ENCODE measurements around the gene GGCT.
A peak's percentile ranks its signal among the peaks of the same experiment; 100 is the strongest.

GGCT gene

GRCh38 chr7:30470771-30471170 is 33.9 kb downstream of the GGCT start:
- no peak overlapping the region for H3K4me3 ChIP-seq (ENCODE audit: low read depth, low read length)
- no peak for TF ChIP-seq CTCF (IDR thresholded peaks at IDR 0.05; ENCODE audit: low read depth, low read length)
- DNase-seq: no peak
- H3K9me3 ChIP-seq (ENCODE audit: severe bottlenecking): no peaks in the 10 kb centered on the region
- H3K27me3 ChIP-seq (ENCODE audit: insufficient read depth, low read depth, severe bottlenecking): no peaks in the 10 kb centered on the region
- H3K36me3 ChIP-seq: no peaks in the 10 kb centered on the region
- peak overlapping the region; percentile 89 for H3K27ac ChIP-seq

GRCh38 chr7:30470163-30470770 is 34.4 kb downstream of the GGCT start:
- no peaks in the 10 kb centered on the region for H3K27me3 ChIP-seq (ENCODE audit: insufficient read depth, low read depth, severe bottlenecking)
- H3K4me3 ChIP-seq (ENCODE audit: low read depth, low read length): peak overlapping the region; percentile 37
- no peak for TF ChIP-seq CTCF (IDR thresholded peaks at IDR 0.05; ENCODE audit: low read depth, low read length)
- H3K36me3 ChIP-seq: no peaks in the 10 kb centered on the region
- H3K27ac ChIP-seq: peak overlapping the region; percentile 89
- peak; percentile 93 for DNase-seq
- H3K9me3 ChIP-seq (ENCODE audit: severe bottlenecking): no peaks in the 10 kb centered on the region

GRCh38 chr7:30469303-30469702 is 35.3 kb downstream of the GGCT start:
- Histone ChIP-seq H3K27ac (peak overlapping the region; percentile 89), H3K36me3 (no peaks in the 10 kb centered on the region), H3K4me3 (ENCODE audit: low read depth, low read length) (peak overlapping the region; percentile 37; the same call in 1 of the 2 replicates), H3K9me3 (ENCODE audit: severe bottlenecking) (no peaks in the 10 kb centered on the region), H3K27me3 (ENCODE audit: insufficient read depth, low read depth, severe bottlenecking) (no peaks in the 10 kb centered on the region)
- peak; percentile 45; the same call in 1 of the 2 replicates for TF ChIP-seq CTCF (IDR thresholded peaks at IDR 0.05; ENCODE audit: low read depth, low read length)
- DNase-seq: peak; percentile 80

GRCh38 chr7:30468791-30469190 is 35.8 kb downstream of the GGCT start:
- H3K36me3 ChIP-seq: no peaks in the 10 kb centered on the region
- no peak for TF ChIP-seq CTCF (IDR thresholded peaks at IDR 0.05; ENCODE audit: low read depth, low read length)
- DNase-seq: no peak
- H3K9me3 ChIP-seq (ENCODE audit: severe bottlenecking): no peaks in the 10 kb centered on the region
- H3K27ac ChIP-seq: peak overlapping the region; percentile 89
- H3K4me3 ChIP-seq (ENCODE audit: low read depth, low read length): no peak overlapping the region; the same call in 1 of the 2 replicates
- H3K27me3 ChIP-seq (ENCODE audit: insufficient read depth, low read depth, severe bottlenecking): no peaks in the 10 kb centered on the region

GRCh38 chr7:30468041-30468440 is 36.6 kb downstream of the GGCT start:
- Histone ChIP-seq H3K9me3 (ENCODE audit: severe bottlenecking) (no peaks in the 10 kb centered on the region), H3K27ac (peak overlapping the region; percentile 89), H3K4me3 (ENCODE audit: low read depth, low read length) (no peak overlapping the region), H3K27me3 (ENCODE audit: insufficient read depth, low read depth, severe bottlenecking) (no peaks in the 10 kb centered on the region), H3K36me3 (no peaks in the 10 kb centered on the region)
- DNase-seq: no peak
- no peak for TF ChIP-seq CTCF (IDR thresholded peaks at IDR 0.05; ENCODE audit: low read depth, low read length)

- H3K27me3 ChIP-seq (ENCODE audit: insufficient read depth, low read depth, severe bottlenecking): no peaks in the 10 kb centered on the region
- no peak overlapping the region for H3K4me3 ChIP-seq (ENCODE audit: low read depth, low read length)
- no peak for DNase-seq
- H3K9me3 ChIP-seq (ENCODE audit: severe bottlenecking): no peaks in the 10 kb centered on the region
- TF ChIP-seq CTCF (IDR thresholded peaks at IDR 0.05; ENCODE audit: low read depth, low read length): no peak
- no peaks in the 10 kb centered on the region for H3K36me3 ChIP-seq
- H3K27ac ChIP-seq: no peak overlapping the region
Measured at GRCh38 chr7:30467271-30467670, 37.4 kb downstream of the GGCT start.
